GM12864 (cell line): ENCODE results near the gene LARP4.
"Not testable (repeated sequence)": the region's sequence is repeated elsewhere in the genome, so short reads cannot be mapped to it uniquely, and the experiment has no call there.

Experiments used
- DNase-seq: peaks from one replicate; pipeline ENCODE4 v3.0.0-alpha.2; 2011; ENCODE audit warnings: low read depth
- H3K4me3 ChIP-seq: 2 replicates; pipeline ENCODE4 v1.5.1; 2011; ENCODE audit warnings: mild to moderate bottlenecking, low read depth, low read length, control low read depth
- TF ChIP-seq, protein P1 (sequence below): IDR thresholded peaks from 2 replicates; pipeline ENCODE4 v1.5.1; 2011; ENCODE audit warnings: low read depth, mild to moderate bottlenecking, moderate library complexity, low read length, control low read depth, inconsistent platforms; ENCODE audit errors: missing control alignments

Gene LARP4

DNA sequence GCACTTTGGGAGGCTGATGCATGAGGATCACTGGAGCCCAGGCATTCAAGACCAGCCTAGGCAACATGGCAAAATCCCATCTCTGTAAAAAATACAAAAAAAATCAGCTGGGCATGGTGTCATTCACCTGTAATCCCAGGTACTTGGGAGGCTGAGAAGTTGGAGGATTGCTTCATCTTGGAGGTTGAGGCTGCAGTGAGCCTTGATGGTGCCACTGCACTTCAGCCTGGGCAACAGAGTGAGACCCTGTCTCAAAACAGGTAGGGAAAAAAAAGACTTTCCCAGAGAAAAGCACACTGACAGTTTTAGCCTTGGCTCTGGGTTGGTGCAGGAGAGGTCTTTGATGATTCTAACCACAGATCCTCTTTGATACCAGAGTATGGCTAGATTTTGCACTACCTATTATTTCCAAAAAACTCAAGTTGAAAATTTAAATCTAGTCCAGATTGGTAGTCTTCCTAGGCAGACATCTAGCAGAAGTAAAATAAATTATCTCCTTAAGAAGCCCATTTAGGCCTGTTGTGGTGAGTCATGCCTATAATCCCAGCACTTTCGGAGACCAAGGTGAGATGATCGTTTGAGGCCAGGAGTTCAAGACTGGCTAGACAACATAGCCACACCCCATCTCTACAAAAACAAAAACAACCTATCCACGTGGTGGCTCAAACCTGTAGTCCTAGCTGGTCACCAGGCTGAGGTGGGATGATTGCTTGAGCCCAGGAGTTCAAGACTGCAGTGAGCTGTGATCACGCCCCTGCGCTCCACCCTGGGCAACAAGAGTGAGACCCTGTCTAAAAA, 18.6 kb downstream of the LARP4 start:
- H3K4me3 ChIP-seq: no peak overlapping the region
- no peak for DNase-seq
- TF ChIP-seq, protein P1, sequence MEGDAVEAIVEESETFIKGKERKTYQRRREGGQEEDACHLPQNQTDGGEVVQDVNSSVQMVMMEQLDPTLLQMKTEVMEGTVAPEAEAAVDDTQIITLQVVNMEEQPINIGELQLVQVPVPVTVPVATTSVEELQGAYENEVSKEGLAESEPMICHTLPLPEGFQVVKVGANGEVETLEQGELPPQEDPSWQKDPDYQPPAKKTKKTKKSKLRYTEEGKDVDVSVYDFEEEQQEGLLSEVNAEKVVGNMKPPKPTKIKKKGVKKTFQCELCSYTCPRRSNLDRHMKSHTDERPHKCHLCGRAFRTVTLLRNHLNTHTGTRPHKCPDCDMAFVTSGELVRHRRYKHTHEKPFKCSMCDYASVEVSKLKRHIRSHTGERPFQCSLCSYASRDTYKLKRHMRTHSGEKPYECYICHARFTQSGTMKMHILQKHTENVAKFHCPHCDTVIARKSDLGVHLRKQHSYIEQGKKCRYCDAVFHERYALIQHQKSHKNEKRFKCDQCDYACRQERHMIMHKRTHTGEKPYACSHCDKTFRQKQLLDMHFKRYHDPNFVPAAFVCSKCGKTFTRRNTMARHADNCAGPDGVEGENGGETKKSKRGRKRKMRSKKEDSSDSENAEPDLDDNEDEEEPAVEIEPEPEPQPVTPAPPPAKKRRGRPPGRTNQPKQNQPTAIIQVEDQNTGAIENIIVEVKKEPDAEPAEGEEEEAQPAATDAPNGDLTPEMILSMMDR: no peak

DNA sequence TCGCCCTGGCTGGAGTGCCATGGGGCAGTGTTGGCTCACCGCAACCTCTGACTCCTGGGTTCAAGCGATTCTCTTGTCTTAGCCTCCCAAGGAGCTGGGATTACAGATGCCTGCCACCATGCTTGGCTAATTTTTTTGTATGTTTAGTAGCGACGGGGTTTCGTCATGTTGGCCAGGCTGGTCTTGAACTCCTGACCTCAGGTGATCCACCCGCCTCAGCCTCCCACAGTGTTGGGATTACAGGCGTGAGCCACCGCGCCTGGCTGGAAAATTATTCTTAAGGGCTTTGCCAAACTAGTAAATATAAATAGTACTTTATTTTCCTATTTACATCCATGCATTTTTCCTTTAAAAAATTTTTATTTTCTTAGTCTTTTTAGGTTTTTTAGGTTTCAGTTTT, 22.2 kb downstream of the LARP4 start:
- not testable (repeated sequence) for DNase-seq, H3K4me3 ChIP-seq

DNA sequence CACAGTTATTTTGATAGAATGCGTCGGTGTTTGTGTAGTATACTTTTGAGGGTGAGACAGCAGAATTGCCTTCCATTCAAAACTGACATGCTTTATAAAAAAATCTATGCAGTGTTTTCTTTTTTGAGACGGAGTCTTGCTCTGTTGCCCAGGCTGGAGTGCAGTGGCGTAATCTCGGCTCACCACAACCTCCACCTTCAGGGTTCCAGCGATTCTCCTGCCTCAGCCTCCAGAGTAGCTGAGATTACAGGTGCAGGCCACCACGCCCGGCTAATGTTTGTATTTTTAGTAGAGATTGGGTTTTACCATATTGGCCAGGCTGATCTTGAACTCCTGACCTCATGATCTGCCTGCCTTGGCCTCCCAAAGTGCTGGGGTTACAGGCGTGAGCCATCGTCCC, 22.7 kb downstream of the LARP4 start:
- not testable (repeated sequence) for DNase-seq, H3K4me3 ChIP-seq

DNA sequence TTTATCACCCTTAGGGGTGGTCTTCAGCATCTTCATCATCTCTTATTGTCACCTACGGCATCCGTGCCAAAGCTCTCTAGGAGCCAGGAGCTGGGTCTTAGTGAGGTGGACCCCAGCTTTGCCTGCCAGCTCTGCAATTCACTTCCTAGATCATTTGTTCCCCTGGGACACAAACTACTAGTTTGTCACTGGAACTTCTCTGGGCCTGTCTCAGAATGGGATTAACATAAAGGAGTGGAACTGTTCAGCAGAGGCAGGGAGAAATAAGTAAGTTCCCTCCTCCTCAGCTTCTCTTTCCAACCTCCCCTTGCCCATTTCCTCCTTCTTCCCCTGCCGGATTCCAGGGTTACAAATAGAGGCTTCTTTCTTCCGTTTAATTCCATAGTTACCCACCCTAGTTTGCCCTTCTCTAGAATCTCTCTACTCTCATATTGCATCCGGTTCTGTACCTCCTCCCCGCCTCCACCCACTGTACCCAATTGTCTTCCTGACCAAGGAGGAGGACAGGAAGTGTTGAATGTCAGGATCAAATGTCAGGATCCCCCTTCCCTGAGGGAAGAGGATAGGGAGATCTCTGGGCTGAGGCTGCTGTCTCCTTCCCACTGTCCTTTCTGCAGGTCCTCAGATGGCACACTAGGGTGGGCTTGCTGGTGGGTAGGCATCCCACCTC, 25.0 kb downstream of the LARP4 start:
- H3K4me3 ChIP-seq: no peak overlapping the region
- DNase-seq: no peak
- TF ChIP-seq, protein P1: no peak

DNA sequence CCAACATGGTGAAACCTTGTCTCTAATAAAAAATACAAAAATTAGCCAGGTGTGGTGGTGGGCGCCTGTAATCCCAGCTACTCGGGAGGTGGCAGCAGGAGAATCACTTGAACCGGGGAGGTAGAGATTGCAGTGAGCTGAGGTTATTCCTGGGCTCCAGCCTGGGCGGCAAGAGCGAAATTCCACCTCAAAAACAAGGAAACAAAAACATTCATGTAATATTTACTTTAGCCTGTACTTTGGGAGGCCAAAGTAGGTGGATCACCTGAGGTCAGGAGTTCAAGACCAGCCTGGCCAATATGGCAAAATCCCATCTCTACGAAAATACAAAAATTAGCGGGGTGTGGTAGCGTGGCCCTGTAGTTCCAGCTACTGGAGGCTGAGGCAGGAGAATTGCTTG, 31.0 kb downstream of the LARP4 start:
- DNase-seq, H3K4me3 ChIP-seq: not testable (repeated sequence)

DNA sequence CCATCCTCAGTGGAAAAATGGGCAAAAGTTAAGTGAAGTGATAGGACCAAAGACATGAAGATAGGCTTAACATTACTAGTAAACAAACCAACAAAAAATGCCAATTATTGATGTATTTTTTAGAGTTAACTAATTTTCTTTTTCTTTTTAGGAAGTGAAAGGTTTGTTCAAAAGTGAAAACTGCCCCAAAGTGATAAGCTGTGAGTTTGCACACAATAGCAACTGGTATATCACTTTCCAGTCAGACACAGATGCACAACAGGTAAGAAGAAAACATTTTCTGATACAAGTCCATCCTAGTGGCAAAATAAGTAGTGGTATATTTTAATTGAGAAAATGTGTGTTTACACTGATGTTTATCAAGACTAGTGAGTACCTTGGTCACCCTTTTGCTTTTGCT, 39.6 kb downstream of the LARP4 start:
- TF ChIP-seq, protein P1: no peak
- no peak overlapping the region for H3K4me3 ChIP-seq
- no peak for DNase-seq

DNA sequence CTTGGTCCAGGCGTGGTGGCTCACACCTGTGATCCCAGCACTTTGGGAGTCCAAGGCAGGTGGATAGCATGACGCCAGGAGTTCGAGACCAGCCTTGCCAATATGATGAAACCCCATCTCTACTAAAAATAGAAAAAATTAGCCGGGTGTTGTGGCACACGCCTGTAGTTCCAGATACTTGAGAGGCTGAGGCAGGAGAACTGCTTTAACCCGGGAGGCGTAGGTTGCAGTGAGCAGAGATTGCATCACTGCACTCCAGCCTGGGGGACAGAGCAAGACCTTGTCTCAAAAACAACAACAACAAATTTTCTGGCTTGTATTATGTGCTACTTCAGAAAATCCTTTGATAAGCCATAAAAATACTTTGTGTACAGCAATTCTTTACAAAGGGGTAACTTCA, 41.1 kb downstream of the LARP4 start:
- H3K4me3 ChIP-seq: no peak overlapping the region
- TF ChIP-seq, protein P1: no peak
- no peak for DNase-seq

DNA sequence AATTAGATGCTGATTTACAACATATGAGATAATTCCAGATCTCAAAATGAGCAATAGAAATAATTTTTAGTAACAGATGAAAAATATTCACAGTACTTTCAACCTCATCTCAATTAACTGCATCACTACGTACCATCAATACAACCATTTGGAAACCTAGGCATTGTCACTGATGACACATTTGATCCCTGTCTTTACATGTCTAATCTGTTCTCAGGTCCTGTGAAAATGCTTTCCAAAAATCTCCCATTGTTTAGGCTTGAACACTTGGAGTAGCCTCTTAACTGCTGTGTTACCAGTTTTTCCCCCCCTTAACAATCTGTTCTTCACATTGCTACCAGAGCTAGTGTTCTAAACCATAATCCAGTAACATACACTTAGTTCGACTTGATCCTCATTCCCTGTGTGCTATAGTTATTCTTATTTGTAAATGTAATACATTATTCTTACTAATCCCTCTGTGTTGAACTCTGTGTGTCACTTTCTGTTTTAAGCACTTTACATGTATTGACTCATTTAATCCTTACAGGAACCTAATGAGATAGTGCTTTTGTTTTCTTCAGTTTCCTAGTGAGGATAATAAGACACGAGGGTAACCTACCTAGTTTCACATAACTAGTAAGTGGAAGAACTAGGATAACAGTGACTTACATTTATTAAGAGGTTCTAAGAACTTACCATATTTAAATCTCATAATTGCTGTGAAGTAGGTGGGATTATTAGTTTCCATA, 41.7 kb downstream of the LARP4 start:
- DNase-seq: no peak
- TF ChIP-seq, protein P1: no peak
- H3K4me3 ChIP-seq: no peak overlapping the region

DNA sequence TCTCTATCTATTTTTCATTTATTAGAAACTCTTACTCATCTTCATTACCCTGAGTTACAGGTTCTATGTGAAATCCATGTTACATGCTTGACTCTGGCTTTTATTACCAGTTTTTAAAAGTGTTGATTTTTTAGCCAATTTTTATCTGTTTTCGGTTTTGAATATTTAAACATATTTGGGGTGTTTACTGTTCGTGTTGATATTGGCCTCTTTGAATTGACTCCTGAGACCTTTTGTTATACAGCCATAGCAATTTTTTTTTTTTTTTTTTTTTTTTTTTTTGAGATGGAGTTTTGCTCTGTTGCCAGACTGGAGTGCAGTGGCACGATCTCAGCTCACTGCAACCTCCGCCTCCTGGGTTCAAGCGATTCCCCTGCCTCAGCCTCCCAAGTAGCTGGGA, 49.0 kb downstream of the LARP4 start:
- DNase-seq, H3K4me3 ChIP-seq: not testable (repeated sequence)
